Hematopoietic multipotent progenitor cell treated with erythropoietin and hydrocortisone succinate and interleukin-3 and kit ligand, for 6 days (in vitro differentiated cells): ENCODE data around the gene OSBPL5.

Experiments used
- DNase-seq: peaks from one replicate; pipeline ENCODE4 v3.0.0-alpha.2; 2015

The OSBPL5 gene, protein sequence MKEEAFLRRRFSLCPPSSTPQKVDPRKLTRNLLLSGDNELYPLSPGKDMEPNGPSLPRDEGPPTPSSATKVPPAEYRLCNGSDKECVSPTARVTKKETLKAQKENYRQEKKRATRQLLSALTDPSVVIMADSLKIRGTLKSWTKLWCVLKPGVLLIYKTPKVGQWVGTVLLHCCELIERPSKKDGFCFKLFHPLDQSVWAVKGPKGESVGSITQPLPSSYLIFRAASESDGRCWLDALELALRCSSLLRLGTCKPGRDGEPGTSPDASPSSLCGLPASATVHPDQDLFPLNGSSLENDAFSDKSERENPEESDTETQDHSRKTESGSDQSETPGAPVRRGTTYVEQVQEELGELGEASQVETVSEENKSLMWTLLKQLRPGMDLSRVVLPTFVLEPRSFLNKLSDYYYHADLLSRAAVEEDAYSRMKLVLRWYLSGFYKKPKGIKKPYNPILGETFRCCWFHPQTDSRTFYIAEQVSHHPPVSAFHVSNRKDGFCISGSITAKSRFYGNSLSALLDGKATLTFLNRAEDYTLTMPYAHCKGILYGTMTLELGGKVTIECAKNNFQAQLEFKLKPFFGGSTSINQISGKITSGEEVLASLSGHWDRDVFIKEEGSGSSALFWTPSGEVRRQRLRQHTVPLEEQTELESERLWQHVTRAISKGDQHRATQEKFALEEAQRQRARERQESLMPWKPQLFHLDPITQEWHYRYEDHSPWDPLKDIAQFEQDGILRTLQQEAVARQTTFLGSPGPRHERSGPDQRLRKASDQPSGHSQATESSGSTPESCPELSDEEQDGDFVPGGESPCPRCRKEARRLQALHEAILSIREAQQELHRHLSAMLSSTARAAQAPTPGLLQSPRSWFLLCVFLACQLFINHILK

DNA sequence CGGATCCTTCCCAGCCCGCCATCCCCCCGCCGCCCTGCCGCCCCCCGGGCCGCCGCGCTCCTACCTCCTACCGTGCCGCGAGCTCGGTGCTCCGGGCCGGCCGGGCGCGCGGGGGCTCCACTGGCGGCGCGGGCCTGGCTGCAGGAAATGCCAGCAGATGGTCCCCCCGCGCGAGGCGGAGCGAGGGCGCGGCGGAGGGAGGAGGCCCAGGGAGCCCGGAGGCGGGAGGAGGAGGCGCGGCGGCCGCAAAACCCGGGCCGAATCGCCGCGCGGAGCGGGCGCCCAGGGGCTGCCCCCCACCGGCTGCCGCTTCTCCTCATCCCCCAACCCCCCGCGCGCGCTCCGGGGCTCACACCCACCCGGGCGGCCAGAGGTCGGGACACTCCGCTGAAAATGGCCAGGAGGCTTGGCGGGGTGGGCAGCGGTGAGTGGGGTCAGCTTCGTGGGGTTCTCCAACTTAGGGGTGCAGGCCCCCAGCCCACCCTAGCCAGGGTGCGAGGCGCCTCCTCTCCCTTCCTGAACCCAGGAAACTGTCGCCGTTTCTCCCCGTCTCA lies at the start of gene OSBPL5:
TSS of gene OSBPL5 (minus strand) at position 159 of the 554 bp plus-strand sequence. CDS start 36,162 bp downstream, outside the sequence.
- DNase-seq: peak; percentile 84

DNA sequence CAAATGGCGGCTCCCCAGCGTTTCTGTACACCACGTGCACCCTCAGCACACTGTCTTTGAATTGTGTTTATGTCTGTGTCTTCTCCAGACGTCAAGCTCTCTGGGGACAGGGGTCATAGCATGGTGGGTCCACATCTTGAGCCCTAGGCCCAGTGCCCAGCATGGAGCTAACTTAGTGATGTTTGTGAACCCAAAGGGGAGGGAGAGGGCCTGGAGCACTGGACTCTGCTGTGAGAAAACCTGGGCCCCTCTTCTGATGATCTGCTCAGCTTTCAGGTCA lies 49.2 kb upstream of the OSBPL5 start:
- DNase-seq: no peak

DNA sequence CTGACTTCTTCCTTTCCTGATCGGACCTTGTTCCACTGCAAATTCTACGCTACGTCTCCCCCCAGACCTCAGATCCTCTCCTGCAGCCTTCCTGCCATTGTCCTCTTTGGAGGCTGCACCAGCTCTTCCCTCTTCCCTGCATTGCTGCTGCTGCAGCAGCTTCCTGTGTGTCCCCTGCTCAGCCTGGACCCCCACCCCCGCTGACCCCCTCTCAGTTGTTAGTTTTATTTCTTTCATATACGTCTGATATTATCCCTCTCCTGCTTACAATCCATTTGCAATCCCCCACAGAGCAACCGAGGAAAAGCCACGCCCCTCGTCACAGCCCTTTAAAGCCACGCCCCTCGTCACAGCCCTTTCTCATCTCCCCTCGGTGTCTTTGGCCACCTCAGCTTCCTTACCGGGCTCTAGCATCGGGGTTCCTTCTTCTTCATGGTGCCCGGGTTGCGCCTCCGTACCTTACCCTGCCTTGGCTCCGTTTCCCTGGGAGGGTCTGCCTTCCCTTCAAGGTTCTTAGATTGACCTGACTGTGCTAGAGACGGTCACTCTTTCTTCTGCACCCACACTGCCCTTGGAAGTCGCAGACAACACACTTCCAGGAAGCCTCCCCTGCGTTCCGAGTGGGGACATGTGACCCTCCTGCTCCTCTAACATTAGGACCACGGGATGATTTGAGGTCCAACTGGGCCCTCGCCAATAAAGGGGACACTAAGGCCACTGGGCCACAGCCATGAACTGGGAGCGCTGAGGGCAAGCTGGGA lies 48.7 kb upstream of the OSBPL5 start:
- DNase-seq: peak; percentile 17

DNA sequence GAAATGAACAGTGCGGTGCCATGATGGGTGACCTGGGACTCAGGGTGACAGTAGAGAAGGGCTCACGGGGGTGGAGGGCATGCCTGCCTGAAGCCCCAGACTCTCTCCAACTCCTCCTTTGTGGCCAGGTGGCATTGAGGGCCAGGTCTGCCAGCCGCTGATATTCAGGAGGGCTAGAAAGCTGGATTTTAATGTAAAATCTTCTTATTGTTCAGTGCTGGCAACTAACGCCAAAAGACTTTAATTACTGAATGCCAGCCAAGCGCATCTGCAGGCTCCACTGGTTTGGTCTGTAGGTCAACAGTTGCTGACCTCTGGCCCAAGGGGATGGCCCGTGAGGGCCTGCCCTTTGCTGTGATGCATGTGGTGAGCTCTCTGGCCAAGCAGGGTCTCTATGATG lies 43.2 kb upstream of the OSBPL5 start:
- DNase-seq: no peak

DNA sequence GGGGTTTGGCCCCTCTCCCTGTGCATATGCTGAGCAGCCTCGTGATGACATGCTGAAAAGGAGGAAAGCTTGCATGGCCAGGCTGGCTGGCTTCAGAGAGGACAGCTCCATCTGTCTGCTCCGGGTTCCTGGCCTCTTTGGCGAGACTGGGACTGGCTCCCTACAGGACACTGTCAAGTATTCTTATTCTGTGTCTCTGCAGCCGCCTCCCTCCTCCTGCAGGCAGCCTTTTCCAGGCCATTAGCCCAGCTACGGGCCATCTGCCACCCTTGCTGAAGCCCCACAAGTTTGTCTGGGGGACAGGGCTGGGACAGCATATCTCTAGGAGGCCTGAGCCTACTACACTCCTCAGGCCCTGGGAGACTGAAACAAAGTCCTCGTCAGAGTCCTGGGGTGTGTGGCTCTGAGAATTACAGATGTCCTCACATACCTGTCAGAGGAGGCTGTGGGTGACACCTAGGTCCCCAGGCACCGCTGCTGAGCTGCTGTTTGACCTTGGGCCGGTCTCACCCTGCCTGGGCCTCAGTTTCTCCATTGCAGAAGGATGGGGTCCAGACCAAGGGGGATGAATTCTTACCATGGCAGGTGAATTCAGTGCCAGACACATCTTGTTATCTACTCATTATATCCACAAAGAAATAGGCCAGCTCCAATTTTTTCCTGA lies 42.5 kb upstream of the OSBPL5 start:
- DNase-seq: no peak

DNA sequence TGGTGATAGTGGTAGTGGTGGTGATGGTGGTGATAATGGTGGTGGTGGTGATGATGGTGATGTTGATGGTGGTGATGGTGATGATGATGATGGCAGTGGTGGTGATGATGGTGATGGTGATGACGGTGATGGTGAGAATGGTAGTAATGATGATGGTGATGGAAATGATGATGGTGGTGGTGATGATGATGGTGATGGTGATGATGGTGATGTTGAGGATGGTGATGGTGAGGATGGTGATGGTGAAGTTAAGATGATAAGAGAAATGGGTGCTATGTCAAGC lies 41.8 kb upstream of the OSBPL5 start:
- no peak for DNase-seq

DNA sequence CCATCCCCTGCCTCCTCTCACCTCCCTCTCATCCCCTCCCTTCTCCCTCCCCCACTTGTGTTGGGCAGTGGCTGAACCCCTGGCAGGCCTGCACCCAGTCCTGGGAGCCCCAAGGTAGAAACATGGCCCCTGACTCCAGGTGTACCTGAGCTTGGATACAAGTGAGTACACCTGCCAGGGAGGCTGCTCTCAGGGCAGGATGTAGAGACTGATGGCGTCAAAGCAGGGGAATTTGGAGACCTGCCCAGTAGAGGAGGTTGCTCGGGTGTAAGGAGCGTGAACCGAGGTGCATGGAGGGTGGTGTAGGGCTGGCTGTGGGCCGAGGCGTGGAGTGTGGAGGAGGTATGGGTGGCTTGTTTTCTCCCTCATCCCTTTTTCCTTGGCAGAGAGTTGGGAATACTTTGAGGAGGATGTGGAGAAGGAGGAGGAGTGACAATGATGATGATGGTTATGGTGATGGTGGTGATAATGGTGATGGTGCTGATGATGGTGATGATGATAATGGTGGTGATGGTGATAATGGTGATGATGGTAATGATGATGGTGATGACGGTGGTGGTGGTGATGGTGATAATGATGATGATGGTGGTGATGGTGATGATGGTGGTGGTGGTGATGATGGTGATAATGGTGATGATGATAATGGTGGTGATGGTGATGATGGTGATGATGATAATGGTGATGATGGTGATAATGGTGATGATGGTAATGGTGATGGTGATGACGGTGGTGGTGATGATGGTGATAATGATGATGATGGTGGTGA lies 41.2 kb upstream of the OSBPL5 start:
- no peak for DNase-seq

DNA sequence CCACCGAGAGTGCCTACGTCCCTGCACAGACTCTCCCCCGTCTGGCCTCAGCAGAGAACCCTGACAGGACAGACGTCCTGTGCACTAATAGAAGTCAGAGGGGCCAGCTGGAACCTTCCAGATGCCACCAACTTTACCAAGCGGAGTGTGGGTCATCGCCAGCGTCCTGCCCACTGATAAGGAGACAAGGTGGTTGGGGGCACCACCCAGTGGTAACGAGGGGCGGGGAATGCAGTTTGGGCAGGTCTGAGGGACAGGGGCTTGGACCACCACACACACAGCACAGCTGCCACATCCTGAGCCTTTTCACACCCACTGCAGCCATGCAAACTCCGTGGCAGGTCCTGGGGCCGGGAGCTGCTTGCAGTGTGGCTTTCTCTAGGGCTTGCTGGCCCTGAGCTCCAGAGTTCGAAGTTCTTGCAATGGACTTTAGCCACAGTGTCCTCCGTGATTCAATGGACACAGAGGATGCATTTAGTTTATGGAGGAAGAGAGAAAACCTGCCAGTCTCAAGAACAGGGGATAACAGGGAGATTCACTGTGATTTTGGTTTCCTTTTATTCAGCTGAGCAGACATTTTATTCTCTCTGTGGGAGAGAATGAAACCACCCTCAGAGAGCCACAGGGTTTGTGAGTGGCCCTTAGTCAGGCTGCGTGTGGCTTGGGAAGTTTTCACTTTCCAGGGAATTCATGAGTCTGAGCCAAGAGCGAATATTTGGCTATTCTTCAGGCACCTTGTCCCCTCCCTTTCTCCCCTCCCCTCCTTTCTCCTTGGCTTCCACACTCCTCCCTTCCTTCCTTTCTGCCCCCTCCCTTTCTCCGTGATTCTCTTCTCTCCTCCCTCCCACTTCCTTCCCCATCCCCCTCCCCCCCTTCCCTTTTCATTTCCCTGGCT lies 40.4 kb upstream of the OSBPL5 start:
- no peak for DNase-seq

DNA sequence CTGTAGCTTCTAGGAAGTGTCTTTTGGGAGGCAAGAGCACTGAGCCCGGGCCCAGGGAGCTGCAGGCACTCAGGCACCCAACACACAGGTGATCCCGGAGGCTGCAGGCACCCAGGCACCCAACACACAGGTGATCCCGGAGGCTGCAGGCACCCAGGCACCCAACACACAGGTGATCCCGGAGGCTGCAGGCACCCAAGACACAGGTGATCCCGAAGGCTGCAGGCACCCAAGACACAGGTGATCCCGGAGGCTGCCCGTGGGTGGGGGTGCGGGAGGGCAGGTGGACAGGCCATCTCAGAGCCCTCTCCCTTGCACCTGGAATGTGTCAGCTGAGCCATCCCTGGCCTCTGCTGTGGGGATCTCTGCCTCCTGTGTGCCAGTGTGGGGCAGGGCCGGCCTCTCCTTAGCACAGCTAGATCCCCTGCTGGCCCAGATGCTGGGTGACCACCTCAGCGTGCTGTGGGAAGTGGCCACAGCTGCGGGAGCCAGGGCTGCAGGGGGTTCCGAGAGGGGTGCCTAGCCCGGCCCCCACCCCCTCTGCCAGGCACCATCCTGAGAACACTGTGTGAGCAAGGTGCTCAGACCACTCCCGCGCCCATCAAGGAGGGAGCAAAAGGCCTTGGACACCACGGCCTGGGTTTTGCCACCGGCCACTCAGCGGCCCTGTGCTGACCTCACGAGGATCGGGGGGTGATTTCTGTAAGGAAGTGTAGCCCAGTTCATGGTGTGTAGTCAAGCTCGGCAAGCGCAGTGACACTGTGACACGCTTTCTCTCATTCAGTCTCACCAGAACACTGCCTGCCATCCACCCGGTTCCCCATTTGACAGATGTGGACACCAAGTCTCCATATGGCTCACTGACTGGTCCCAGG lies 39.3 kb upstream of the OSBPL5 start:
- no peak for DNase-seq

DNA sequence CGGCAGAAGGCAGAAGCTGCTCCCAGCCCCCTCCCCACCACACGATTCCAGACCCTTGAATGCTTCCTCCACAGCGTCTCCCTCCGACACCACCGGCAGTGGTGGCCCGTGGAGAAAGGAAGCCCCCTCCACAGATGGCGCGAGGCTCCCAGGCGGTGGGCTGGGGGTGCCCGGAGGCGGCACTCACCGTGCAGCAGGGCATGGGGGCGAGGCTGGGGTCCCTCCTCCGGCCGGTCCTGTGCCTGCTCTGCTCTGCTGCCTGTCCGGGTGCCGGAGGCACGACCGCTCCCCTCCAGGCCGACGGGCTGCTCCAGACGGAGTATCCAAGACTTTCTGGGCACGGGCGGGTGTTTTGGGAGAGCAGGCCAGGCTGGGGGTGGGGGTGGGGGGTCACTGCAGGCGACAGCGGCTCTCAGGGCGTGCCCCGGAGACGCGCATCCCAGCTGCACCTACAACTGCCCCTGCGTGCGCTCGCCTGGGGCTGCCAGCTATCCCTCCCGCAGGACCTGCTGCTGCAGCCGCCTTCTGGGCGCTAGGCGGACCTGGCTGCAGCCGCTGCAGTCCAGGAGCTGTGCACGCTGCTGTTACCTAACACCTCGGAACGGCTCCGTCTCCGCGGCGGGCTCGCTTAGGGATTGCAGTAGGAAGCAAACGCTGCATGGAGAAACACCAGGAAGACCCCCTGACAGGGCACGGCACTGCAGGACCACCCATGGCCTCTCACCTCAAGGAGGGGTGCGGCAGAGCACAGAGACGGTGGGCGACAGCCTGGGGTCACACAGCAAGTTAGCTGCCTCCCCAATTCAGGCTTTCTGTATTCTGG lies 38.3 kb upstream of the OSBPL5 start:
- peak; percentile 28 for DNase-seq

DNA sequence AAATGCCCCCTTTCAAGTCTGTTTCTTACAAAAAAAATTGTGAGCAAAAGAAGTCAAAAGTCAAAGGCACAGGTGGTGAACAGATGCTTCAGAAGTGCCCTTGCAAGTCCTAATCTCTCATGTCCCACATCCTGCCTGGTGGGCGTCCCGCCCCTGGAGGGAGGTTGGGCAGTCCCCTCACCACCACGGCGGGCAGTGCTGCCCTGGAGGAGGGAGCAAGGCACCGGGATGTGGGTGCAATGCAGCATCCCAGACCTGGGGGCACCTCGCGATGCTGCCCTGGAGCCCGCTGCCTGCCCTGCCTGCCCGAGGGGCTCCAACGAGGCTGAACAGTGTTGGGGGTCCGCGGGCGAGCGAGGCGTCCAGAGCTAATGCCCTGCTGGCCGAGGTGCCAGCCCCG lies 37.6 kb upstream of the OSBPL5 start:
- DNase-seq: no peak

DNA sequence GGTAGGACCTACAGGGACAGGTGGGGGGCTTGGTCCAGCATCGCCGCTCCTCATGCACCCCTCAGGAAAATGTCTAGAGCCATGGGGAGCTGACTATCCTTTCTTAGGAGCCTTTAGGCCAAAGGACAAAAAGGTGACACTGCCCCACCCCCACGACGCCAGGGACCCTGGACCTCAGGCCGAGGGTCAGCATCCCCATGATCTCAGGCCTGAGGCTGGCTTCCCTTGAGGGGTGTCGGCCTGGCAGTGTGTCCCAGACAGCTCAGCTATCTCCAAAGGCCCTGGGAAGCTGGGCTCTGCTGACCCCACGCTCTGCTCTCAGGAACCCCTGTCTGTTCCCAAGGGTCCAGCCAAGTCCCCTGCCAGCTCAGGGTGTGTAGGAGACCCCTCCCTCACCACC lies 37.2 kb upstream of the OSBPL5 start:
- no peak for DNase-seq

DNA sequence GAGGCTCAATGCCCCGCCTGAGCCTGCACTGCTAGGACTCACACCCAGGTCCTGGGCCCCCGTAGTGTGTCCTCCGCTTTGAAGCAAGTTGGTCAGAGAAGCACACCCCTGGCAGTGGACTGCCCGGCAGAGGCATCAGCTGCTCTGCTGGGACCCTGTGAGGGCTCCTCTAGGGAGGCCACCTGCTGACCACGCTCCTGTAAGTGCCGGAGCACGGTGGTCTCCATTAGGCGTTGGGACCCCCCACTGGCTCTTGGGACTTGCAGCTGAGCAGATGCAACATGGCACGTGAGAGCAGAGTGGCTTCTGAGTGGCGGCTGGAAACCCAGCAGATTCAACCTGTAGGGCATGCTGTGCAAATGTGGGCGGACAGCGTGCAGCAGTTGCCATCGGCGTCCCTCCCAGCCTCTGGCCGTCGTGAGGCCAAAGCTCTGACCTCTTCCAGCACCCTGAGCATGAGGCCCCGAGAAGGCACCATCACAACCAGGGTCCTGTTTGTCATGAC lies 36.6 kb upstream of the OSBPL5 start:
- DNase-seq: no peak

DNA sequence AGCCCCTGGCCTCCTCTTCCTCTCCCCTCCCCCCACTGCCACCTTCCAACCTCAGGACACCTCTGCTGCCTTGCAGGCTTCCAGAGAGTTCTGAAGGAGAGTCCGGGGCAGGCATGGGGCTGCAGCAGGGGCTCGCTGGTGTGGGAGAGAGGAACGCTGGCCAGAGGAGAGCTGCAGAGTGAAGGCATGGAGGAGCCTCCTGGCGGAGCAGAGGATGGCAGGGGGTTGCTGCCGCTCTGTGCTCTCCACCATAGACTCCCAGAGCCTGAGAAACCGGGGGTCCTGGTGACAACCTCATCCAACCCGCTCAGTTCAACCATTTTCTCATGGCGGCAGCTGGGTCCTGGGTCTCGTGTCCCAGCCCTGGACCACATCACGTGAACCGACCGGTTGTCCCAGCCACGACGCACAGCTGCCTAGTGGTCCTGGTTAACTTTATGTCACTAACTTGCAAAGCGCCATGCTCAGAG lies 36.0 kb upstream of the OSBPL5 start:
- DNase-seq: no peak

DNA sequence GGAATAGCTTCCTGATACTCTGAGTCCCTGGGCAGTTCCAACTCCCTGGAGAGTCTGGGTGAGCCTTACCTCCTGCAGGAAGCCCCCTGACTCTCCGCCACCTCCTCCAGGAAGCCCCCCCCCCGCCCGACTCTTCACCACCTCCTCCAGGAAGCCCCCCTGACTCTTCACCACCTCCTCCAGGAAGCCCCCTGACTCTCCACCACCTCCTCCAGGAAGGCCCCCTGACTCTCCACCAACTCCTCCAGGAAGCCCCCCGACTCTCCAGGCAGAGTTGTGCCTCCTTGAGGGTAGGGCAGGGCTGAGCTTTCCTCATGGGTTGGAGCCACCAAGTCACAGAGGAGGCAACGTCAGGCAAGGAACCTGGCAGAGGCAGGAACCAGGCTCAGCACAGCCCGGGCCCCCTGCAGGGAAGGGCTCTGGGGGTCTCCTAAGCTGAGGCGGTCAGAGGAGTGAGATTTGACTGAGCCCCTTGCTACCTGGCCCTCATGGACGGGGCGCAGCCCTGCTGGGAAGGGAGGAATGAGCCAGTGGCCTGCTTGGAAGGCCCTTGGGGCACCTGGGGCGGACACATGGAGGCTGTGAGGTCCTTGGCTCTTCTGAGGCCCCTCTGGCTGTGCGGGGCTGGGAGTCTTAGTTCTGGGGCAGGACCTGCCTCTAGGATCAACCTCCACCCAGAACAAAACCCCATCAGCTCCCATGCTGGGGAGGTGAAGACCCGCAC lies 35.4 kb upstream of the OSBPL5 start:
- DNase-seq: no peak

DNA sequence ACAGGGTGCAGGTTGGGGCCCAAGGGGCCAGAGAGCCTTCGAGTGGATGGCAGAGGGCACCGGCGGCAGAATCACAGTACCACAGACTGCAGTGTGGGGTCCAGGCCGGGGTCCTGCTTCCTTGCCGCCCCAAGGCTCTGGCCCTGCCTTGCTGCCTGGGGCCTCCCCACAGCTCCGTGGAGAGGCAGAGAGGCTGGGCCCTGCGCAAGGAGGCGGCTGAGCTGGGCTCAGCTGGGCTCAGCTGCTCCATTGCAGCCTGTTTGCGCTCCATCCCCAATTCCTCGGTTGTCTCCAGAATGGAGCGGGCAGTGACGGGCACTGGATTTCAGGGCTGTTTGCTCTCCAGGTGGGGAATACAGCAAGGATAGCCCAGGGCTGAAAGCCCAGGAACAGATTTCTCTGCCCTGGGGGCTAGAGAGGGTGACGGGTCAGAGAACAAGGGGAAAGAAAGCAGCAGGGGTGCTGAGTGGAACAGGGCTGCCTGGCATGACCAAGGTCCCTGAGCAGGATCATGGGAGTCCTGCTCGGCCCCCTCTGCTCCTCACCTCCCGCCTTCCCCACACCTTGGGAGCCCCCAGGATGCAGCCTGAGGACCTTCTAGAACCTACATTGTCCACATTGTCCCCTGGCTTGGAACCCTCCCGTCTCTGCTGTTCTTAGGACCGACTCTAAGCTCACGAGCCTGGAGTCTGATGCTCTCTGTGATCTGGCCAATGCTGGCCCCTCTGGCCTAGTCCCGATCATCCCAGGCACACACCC lies 34.6 kb upstream of the OSBPL5 start:
- DNase-seq: no peak

DNA sequence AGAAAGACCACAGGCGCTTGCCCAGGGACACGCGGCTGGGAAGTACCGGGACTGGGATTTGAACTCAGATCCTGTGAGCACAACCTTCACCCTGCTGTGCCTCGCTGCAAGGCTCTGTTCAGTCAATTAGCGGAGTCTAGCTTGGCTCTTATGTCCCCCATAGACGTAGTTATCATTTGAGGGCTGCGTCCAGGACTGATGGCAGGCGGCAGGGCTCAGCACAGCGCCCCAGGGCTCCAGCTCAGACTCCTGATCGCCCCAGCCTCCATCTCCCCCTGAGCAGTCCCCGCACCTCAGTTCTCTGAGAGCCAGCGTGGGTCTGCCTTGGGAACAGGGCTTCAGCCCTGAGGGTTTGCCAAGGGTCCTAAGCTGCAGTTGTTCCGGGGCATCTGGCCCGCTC lies 33.7 kb upstream of the OSBPL5 start:
- DNase-seq: no peak
